Activated CD8-positive, alpha-beta memory T cell treated with anti-CD3 and anti-CD28 coated beads for 36 hours (primary cell): Measurements from ENCODE around the gene RAB11FIP3. TPM values are rescaled to one million over a fixed set of nuclear protein-coding genes. Genes with fewer than 3 reads are reported as not detected.
"Not testable (repeated sequence)": the region's sequence is repeated elsewhere in the genome, so short reads cannot be mapped to it uniquely, and the experiment has no call there.

ENCODE experiments used
- CTCF ChIA-PET: fragments of 350-600 bp; sonication (Branson Sonifier 250); formaldehyde crosslinking; loops from one replicate; lab custom pipeline; 2021; ENCODE audit warnings: antibody characterized with exemption; lab: Charles Lee
- POLR2A ChIA-PET: fragments of 350-600 bp; sonication (Branson Sonifier 250); formaldehyde crosslinking; loops from one replicate; lab custom pipeline; 2021; ENCODE audit warnings: antibody characterized with exemption; lab: Charles Lee
- total RNA-seq, 2 experiments: library from RNA; stranded (reverse); gene quantifications; one replicate each; pipeline ENCODE4 v1.2.3, GENCODE V29; 2021

The RAB11FIP3 gene
- total RNA-seq, 2 experiments from 2014 or later = 28.2 to 29.3 TPM

- POLR2A ChIA-PET, CTCF ChIA-PET: not testable (repeated sequence)
Measured at GRCh38 chr16:387761-388666, 37.4 kb upstream of the RAB11FIP3 start.

GRCh38 chr16:389352-389751, 36.1 kb upstream of the RAB11FIP3 start:
- CTCF ChIA-PET = no interaction called here
- POLR2A ChIA-PET = no interaction called here

- ChIA-PET CTCF (interaction anchor here (0.7 to 1.9 kb wide), 11 partner anchors 9 to 905 kb away, joined by 3 to 6 read pairs (median 4); partner anchors contain the start of genes DECR2 and RAB11FIP3), POLR2A (interaction anchor here (0.7 to 1.4 kb wide), 4 partner anchors 8 to 348 kb away, joined by 3 to 4 read pairs (median 3); partner anchors contain the start of genes CAPN15 and RAB11FIP3)
Measured at GRCh38 chr16:391885-392335, 33.5 kb upstream of the RAB11FIP3 start.

- POLR2A ChIA-PET = interaction anchor here (0.7 to 1.4 kb wide), 3 partner anchors 9 to 347 kb away, joined by 3 to 4 read pairs (median 3); partner anchors contain the start of gene CAPN15
- CTCF ChIA-PET = interaction anchor here (0.7 to 1.9 kb wide), 10 partner anchors 8 to 904 kb away, joined by 3 to 6 read pairs (median 4); partner anchors contain the start of genes DECR2 and RAB11FIP3
Measured at GRCh38 chr16:392450-393030, 32.9 kb upstream of the RAB11FIP3 start.

- POLR2A ChIA-PET = no interaction called here
- CTCF ChIA-PET = interaction anchor here (0.6 kb wide), 1 partner anchor 91 kb away, joined by 3 read pairs; no protein-coding TSS in a partner anchor
Measured at GRCh38 chr16:396199-396598, 29.2 kb upstream of the RAB11FIP3 start.

- CTCF ChIA-PET = interaction anchor here (0.6 kb wide), 1 partner anchor 91 kb away, joined by 3 read pairs; no protein-coding TSS in a partner anchor
- POLR2A ChIA-PET = no interaction called here
Measured at GRCh38 chr16:396605-397004, 28.8 kb upstream of the RAB11FIP3 start.

- CTCF ChIA-PET = no interaction called here
- POLR2A ChIA-PET = no interaction called here
Measured at GRCh38 chr16:397135-397661, 28.3 kb upstream of the RAB11FIP3 start, which contains the start of gene NME4. NME4 (plus strand) TSS chr16:397199; CDS start chr16:397223, 24 bp downstream.

- CTCF ChIA-PET = no interaction called here
- POLR2A ChIA-PET = interaction anchor here (1.0 kb wide), 1 partner anchor 27 kb away, joined by 3 read pairs; the partner anchor contains the start of gene RAB11FIP3
Measured at GRCh38 chr16:397736-398332, 27.6 kb upstream of the RAB11FIP3 start.

GRCh38 chr16:398561-399339, 26.7 kb upstream of the RAB11FIP3 start:
- POLR2A ChIA-PET = interaction anchor here (1.0 kb wide), 1 partner anchor 26 kb away, joined by 3 read pairs; the partner anchor contains the start of gene RAB11FIP3

GRCh38 chr16:399340-400019, 26.0 kb upstream of the RAB11FIP3 start:
- ChIA-PET CTCF (interaction anchor here (1.8 to 2.1 kb wide), 2 partner anchors 9 to 282 kb away, joined by 3 to 4 read pairs; no protein-coding TSS in a partner anchor), POLR2A (no interaction called here)

More at GRCh38 chr16:398561-399339, 26.7 kb upstream of the RAB11FIP3 start:
- CTCF ChIA-PET = no interaction called here

- POLR2A ChIA-PET = no interaction called here
- CTCF ChIA-PET = interaction anchor here (1.2 to 2.1 kb wide), 3 partner anchors 8 to 283 kb away, joined by 3 to 5 read pairs (median 4); no protein-coding TSS in a partner anchor
Measured at GRCh38 chr16:400061-400591, 25.3 kb upstream of the RAB11FIP3 start.

GRCh38 chr16:401468-402348, 23.7 kb upstream of the RAB11FIP3 start, which contains the start of gene DECR2:
DECR2 (plus strand) TSS chr16:401885; CDS start chr16:401964, 79 bp downstream.
- CTCF ChIA-PET = interaction anchor here (0.6 to 2.1 kb wide), 6 partner anchors 9 to 284 kb away, joined by 3 to 5 read pairs (median 4); partner anchors contain the start of gene RAB11FIP3

GRCh38 chr16:404971-405486, 20.4 kb upstream of the RAB11FIP3 start:
- POLR2A ChIA-PET = no interaction called here
- CTCF ChIA-PET = interaction anchor here (1.1 kb wide), 1 partner anchor 22 kb away, joined by 3 read pairs; no protein-coding TSS in a partner anchor

More at GRCh38 chr16:401468-402348, 23.7 kb upstream of the RAB11FIP3 start, which contains the start of gene DECR2:
- POLR2A ChIA-PET = interaction anchor here (0.8 to 1.1 kb wide), 2 partner anchors 25 to 124 kb away, joined by 3 read pairs; no protein-coding TSS in a partner anchor

GRCh38 chr16:405548-406506, 19.6 kb upstream of the RAB11FIP3 start:
- ChIA-PET POLR2A (no interaction called here), CTCF (interaction anchor here (1.1 kb wide), 1 partner anchor 22 kb away, joined by 3 read pairs; no protein-coding TSS in a partner anchor)
